Measurements from ENCODE around the gene ANKHD1.

DNA sequence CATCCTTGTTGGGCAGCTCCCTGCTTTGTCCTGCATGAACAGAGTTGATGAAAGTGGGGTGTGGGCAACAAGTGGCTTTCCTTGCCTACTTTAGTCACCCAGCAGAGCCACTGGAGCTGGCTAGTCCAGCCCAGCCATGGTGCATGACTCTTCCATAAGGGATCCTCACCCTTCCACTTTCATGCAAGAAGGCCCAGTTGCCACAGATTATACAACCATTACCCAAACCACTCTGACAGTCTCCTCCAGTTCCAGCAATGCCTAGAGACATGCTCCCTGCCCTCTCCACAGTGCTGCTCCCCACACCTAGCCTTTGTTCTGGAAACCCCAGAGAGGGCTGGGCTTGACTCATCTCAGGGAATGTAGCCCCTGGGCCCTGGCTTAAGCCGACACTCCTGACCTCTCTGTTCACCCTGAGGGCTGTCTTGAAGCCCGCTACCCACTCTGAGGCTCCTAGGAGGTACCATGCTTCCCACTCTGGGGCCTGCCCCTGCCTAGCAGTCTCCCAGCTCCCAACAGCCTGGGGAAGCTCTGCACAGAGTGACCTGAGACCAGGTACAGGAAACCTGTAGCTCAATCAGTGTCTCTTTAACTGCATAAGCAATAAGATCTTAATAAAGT, 166.9 kb downstream of the ANKHD1 start:
- TF ChIP-seq TEAD4 (CRISPR knock-in tag; IDR thresholded peaks at IDR 0.05) (no peak), CREM (CRISPR knock-in tag; IDR thresholded peaks at IDR 0.05) (no peak)
- TF ChIP-seq, protein P1, sequence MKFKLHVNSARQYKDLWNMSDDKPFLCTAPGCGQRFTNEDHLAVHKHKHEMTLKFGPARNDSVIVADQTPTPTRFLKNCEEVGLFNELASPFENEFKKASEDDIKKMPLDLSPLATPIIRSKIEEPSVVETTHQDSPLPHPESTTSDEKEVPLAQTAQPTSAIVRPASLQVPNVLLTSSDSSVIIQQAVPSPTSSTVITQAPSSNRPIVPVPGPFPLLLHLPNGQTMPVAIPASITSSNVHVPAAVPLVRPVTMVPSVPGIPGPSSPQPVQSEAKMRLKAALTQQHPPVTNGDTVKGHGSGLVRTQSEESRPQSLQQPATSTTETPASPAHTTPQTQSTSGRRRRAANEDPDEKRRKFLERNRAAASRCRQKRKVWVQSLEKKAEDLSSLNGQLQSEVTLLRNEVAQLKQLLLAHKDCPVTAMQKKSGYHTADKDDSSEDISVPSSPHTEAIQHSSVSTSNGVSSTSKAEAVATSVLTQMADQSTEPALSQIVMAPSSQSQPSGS (CRISPR knock-in tag; IDR thresholded peaks at IDR 0.05; ENCODE audit: borderline replicate concordance, low read depth): no peak
- TF ChIP-seq, protein P2, sequence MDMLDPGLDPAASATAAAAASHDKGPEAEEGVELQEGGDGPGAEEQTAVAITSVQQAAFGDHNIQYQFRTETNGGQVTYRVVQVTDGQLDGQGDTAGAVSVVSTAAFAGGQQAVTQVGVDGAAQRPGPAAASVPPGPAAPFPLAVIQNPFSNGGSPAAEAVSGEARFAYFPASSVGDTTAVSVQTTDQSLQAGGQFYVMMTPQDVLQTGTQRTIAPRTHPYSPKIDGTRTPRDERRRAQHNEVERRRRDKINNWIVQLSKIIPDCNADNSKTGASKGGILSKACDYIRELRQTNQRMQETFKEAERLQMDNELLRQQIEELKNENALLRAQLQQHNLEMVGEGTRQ (CRISPR knock-in tag; IDR thresholded peaks at IDR 0.05): no peak
